H1 (cell line): ENCODE data around the gene PPP1R9A. TPM values are rescaled to one million over a fixed set of nuclear protein-coding genes. Genes with fewer than 3 reads are reported as not detected.

ENCODE experiments used
- CTCF ChIA-PET: fragments of 300-600 bp; sonication (Branson Sonifier 250); formaldehyde crosslinking; loops from one replicate; lab custom pipeline; 2021; ENCODE audit not compliant: partially characterized antibody; lab: Charles Lee
- POLR2A ChIA-PET: fragments of 300-600 bp; sonication (Branson Sonifier 250); formaldehyde crosslinking; loops from one replicate; lab custom pipeline; 2021; ENCODE audit warnings: inconsistent platforms; ENCODE audit not compliant: partially characterized antibody; lab: Charles Lee
- DNase-seq, 2 experiments: peaks; one replicate each; pipeline versions ENCODE4 v3.0.0 to v3.0.0-alpha.2; 2010 to 2022; ENCODE audit warnings: low spot score in 2 of 2, low read depth in 1 of 2, mixed read lengths in 1 of 2
- FAIRE-seq: peaks from 2 replicates; lab custom pipeline; 2011; peaks lifted over from hg19 to GRCh38; lab: Jason Lieb, UNC
- H2AFZ ChIP-seq: 2 replicates; pipeline ENCODE4 v1.8.1; 2012; ENCODE audit warnings: low read length, inconsistent platforms
- H2AK5ac ChIP-seq: 2 replicates; pipeline ENCODE4 v1.6.1; 2013; ENCODE audit warnings: low read depth, low read length
- H2BK120ac ChIP-seq: replicated peaks from 2 replicates; pipeline ENCODE3; 2013; ENCODE audit warnings: low read depth, low read length, inconsistent platforms
- H2BK12ac ChIP-seq: 2 replicates; pipeline ENCODE4 v1.6.1; 2013; ENCODE audit warnings: low read depth, low read length
- H2BK15ac ChIP-seq: 2 replicates; pipeline ENCODE4 v1.6.1; 2013; ENCODE audit warnings: low read length
- H2BK20ac ChIP-seq: 2 replicates; pipeline ENCODE4 v1.6.1; 2013; ENCODE audit warnings: low read length
- H2BK5ac ChIP-seq: 2 replicates; pipeline ENCODE4 v1.6.1; 2013; ENCODE audit warnings: low read depth, low read length
- H3K14ac ChIP-seq: 2 replicates; pipeline ENCODE4 v1.6.1; 2013; ENCODE audit warnings: inconsistent platforms; ENCODE audit not compliant: insufficient read length
- H3K18ac ChIP-seq: 2 replicates; pipeline ENCODE4 v1.6.1; 2013; ENCODE audit warnings: low read length; ENCODE audit errors: extremely low read depth
- H3K23ac ChIP-seq: 2 replicates; pipeline ENCODE4 v1.6.1; 2013; ENCODE audit warnings: inconsistent platforms; ENCODE audit not compliant: insufficient read length
- H3K23me2 ChIP-seq: 2 replicates; pipeline ENCODE4 v1.6.1; 2013; ENCODE audit warnings: low read depth, low read length
- H3K27ac ChIP-seq: 2 replicates; pipeline ENCODE4 v1.6.1; 2011; ENCODE audit warnings: low read depth, low read length, inconsistent platforms
- H3K27me3 ChIP-seq, 4 experiments: replicated peaks in 1 of 4; 1 replicate in 1 of 4; 2 replicates in 3 of 4; pipeline versions ENCODE4 v1.6.1 to v1.8.1; 2011 to 2013; ENCODE audit warnings: low read length in 3 of 4, mild to moderate bottlenecking in 3 of 4, inconsistent platforms in 2 of 4, mixed read lengths in 2 of 4, moderate library complexity in 1 of 4; ENCODE audit not compliant: control insufficient read depth in 3 of 4, insufficient read depth in 3 of 4; ENCODE audit errors: extremely low read depth in 1 of 4
- H3K36me3 ChIP-seq, 4 experiments: 2 replicates each; pipeline versions ENCODE4 v1.6.1 to v1.8.1; 2011 to 2013; ENCODE audit warnings: mild to moderate bottlenecking in 4 of 4, low read length in 3 of 4, moderate library complexity in 2 of 4, control low read depth in 1 of 4, inconsistent platforms in 1 of 4; ENCODE audit not compliant: insufficient read depth in 4 of 4, control insufficient read depth in 2 of 4
- H3K4ac ChIP-seq: replicated peaks from 2 replicates; pipeline ENCODE3; 2013; ENCODE audit warnings: low read length, low read depth, mixed read lengths, inconsistent platforms; ENCODE audit not compliant: insufficient read length
- H3K4me1 ChIP-seq, 4 experiments: replicated peaks in 1 of 4; 1 replicate in 1 of 4; 2 replicates in 3 of 4; pipeline versions ENCODE4 v1.6.1 to v1.8.1; 2011 to 2013; ENCODE audit warnings: low read length in 3 of 4, inconsistent platforms in 2 of 4, mixed read lengths in 1 of 4; ENCODE audit not compliant: insufficient read depth in 4 of 4, control insufficient read depth in 3 of 4
- H3K4me2 ChIP-seq, 2 experiments: 2 replicates each; pipeline versions ENCODE4 v1.6.1 to v1.8.1; 2011 to 2013; ENCODE audit warnings: low read depth in 2 of 2, low read length in 2 of 2, control low read depth in 1 of 2, inconsistent platforms in 1 of 2, mild to moderate bottlenecking in 1 of 2; ENCODE audit not compliant: insufficient read depth in 1 of 2
- H3K4me3 ChIP-seq, 4 experiments: fragments of 200-600, 300-600 bp in 1 of 4; sonication (generic), shearing (Covaris generic), sonication (Bioruptor Twin) in 1 of 4; 2 replicates each; pipeline versions ENCODE4 v1.5.1 to v1.8.1; 2011 to 2016; ENCODE audit warnings: low read length in 4 of 4, low read depth in 3 of 4, control low read depth in 2 of 4, inconsistent platforms in 2 of 4, mild to moderate bottlenecking in 2 of 4, mixed read lengths in 1 of 4, moderate library complexity in 1 of 4; ENCODE audit not compliant: insufficient read depth in 2 of 4; ENCODE audit errors: extremely low read depth in 1 of 4
- H3K56ac ChIP-seq: replicated peaks from 2 replicates; pipeline ENCODE3; 2013; ENCODE audit warnings: low read depth, mild to moderate bottlenecking, mixed read lengths, low read length, inconsistent platforms; ENCODE audit not compliant: insufficient read length
- H3K79me1 ChIP-seq: 2 replicates; pipeline ENCODE4 v1.6.1; 2013; ENCODE audit warnings: low read depth, low read length, control low read depth
- H3K79me2 ChIP-seq, 2 experiments: 2 replicates each; pipeline versions ENCODE4 v1.6.1 to v1.8.1; 2012 to 2013; ENCODE audit warnings: low read length in 2 of 2, mild to moderate bottlenecking in 2 of 2, inconsistent platforms in 1 of 2; ENCODE audit not compliant: insufficient read depth in 2 of 2, control insufficient read depth in 1 of 2
- H3K9ac ChIP-seq, 4 experiments: replicated peaks in 1 of 4; 1 replicate in 1 of 4; 2 replicates in 3 of 4; pipeline versions ENCODE4 v1.6.1 to v1.8.1; 2011 to 2013; ENCODE audit warnings: low read depth in 3 of 4, low read length in 3 of 4, control low read depth in 2 of 4, mild to moderate bottlenecking in 2 of 4, moderate library complexity in 2 of 4, inconsistent platforms in 1 of 4; ENCODE audit errors: extremely low read depth in 1 of 4
- H3K9me3 ChIP-seq, 2 experiments: 2 replicates each; pipeline versions ENCODE4 v1.6.1 to v1.8.1; 2012 to 2013; ENCODE audit warnings: mild to moderate bottlenecking in 2 of 2, moderate library complexity in 2 of 2, control low read depth in 1 of 2, inconsistent platforms in 1 of 2, low read depth in 1 of 2, low read length in 1 of 2, mixed read lengths in 1 of 2; ENCODE audit not compliant: insufficient read depth in 2 of 2
- H4K20me1 ChIP-seq, 2 experiments: replicated peaks in 1 of 2; 2 replicates each; pipeline versions ENCODE3 to v1.8.1; 2011 to 2013; ENCODE audit warnings: inconsistent platforms in 2 of 2, low read length in 2 of 2, mild to moderate bottlenecking in 1 of 2; ENCODE audit not compliant: insufficient read depth in 2 of 2, control insufficient read depth in 1 of 2
- H4K5ac ChIP-seq: 2 replicates; pipeline ENCODE4 v1.6.1; 2013; ENCODE audit warnings: low read length, low read depth, mixed read lengths, inconsistent platforms; ENCODE audit not compliant: insufficient read length
- H4K8ac ChIP-seq: 2 replicates; pipeline ENCODE4 v1.8.0; 2013; ENCODE audit warnings: mild to moderate bottlenecking, moderate library complexity, low read length, inconsistent platforms; ENCODE audit not compliant: insufficient read depth; ENCODE audit errors: extremely low read depth
- H4K91ac ChIP-seq: replicated peaks from 2 replicates; pipeline ENCODE3; 2013; ENCODE audit warnings: low read length, mixed read lengths, inconsistent platforms; ENCODE audit not compliant: insufficient read length
- JUN ChIP-seq: IDR thresholded peaks from 2 replicates; pipeline ENCODE4 v1.6.1; 2011; ENCODE audit warnings: low read depth, mild to moderate bottlenecking, improper control_type of control experiment, low read length
- KDM5A ChIP-seq: fragments of 200-600 bp; IDR thresholded peaks from 2 replicates; pipeline ENCODE4 v1.7.1; 2012; ENCODE audit warnings: mild to moderate bottlenecking, low read length, inconsistent platforms, mixed read lengths
- POLR2A ChIP-seq, 2 experiments: IDR thresholded peaks; 1 replicate in 1 of 2; 2 replicates in 1 of 2; pipeline ENCODE4 v1.6.1; 2011; ENCODE audit warnings: low read depth in 2 of 2, low read length in 2 of 2, mild to moderate bottlenecking in 2 of 2; ENCODE audit errors: control extremely low read depth in 1 of 2
- POLR2AphosphoS5 ChIP-seq: IDR thresholded peaks from 2 replicates; pipeline ENCODE4 v1.6.1; 2011; ENCODE audit warnings: low read depth, low read length
- RXRA ChIP-seq: IDR thresholded peaks from 2 replicates; pipeline ENCODE4 v1.6.1; 2011; ENCODE audit warnings: low read depth, mild to moderate bottlenecking, low read length, moderate library complexity; ENCODE audit not compliant: insufficient read depth
- SP4 ChIP-seq: IDR thresholded peaks from 2 replicates; pipeline ENCODE4 v1.6.1; 2012; ENCODE audit warnings: low read length, inconsistent platforms
- YY1 ChIP-seq: IDR thresholded peaks from 2 replicates; pipeline ENCODE4 v1.6.1; 2011; ENCODE audit warnings: low read depth, mild to moderate bottlenecking, low read length
- polyA plus RNA-seq, 7 experiments: library from polyadenylated mRNA; depleted of rRNA in 3 of 7; stranded (reverse) in 5 of 7; unstranded in 2 of 7; fragments of >200 nt in 5 of 7; fragments of 200-250 nt in 2 of 7; gene quantifications; 1 replicate in 5 of 7; 2 replicates in 1 of 7; 4 replicates in 1 of 7; pipeline versions ENCODE4 v1.2.1 to v1.2.3, GENCODE V29; 2011 to 2013; ENCODE audit warnings: missing spikeins in 2 of 7, mixed read lengths in 2 of 7
- total RNA-seq: library from RNA; stranded (reverse); fragmentation: NEBNext Ultra II Directional; extraction: Animal tissue kit (Norgen Biotek cat#: 25700); gene quantifications from 2 replicates; pipeline ENCODE4 v1.2.1, GENCODE V29; 2021

PPP1R9A gene
- total and polyA plus RNA-seq, 2 of the 8 experiments (the other 6 are each of a cell fraction or from before 2014, with no cell fraction given), result 3.0 to 20.3 TPM

- Histone ChIP-seq H4K5ac (no peak overlapping the region), H3K79me2 (peaks cover 0 to 8% of the 10 kb centered on the region in 2 experiments; a peak in 1 of 4 replicates), H3K23me2 (no peaks in the 10 kb centered on the region), H2BK15ac (no peak overlapping the region), H2BK20ac (no peak overlapping the region), H4K20me1 (no peaks in the 10 kb centered on the region), H3K56ac (no peak overlapping the region), H3K27me3 (no peaks in the 10 kb centered on the region), H2AFZ (no peak overlapping the region), H2AK5ac (no peak overlapping the region), H3K4me2 (no peak overlapping the region), H2BK12ac (no peak overlapping the region), H4K91ac (no peak overlapping the region), H4K8ac (no peak overlapping the region), H3K9me3 (no peaks in the 10 kb centered on the region), H3K18ac (no peak overlapping the region), H3K27ac (no peak overlapping the region), H3K4ac (no peak overlapping the region), H3K23ac (no peak overlapping the region), H3K14ac (no peak overlapping the region), H3K9ac (no peak overlapping the region), H3K79me1 (no peaks in the 10 kb centered on the region), H3K36me3 (no peaks in the 10 kb centered on the region), H2BK5ac (no peak overlapping the region), H3K4me3 (no peak overlapping the region), H2BK120ac (no peak overlapping the region), H3K4me1 (peaks cover 0 to 3% (median 0%) of the 10 kb centered on the region in 4 experiments; a peak in 2 of 7 replicates)
- FAIRE-seq (no peak), DNase-seq (no peak)
- POLR2A ChIA-PET, result no interaction called here
- CTCF ChIA-PET, result interaction anchor here (0.6 to 2.2 kb wide), 10 partner anchors 10 to 758 kb away, joined by 3 to 12 read pairs (median 4); partner anchors contain the start of gene SGCE
- no peak for TF ChIP-seq YY1
- no peak for TF ChIP-seq SP4
- no peak for TF ChIP-seq KDM5A
- no peak for TF ChIP-seq RXRA
- no peak for TF ChIP-seq POLR2A (IDR thresholded peaks at IDR 0.05; ENCODE audit: control extremely low read depth in 1 of 2, low read depth in 2 of 2, low read length in 2 of 2)
- TF ChIP-seq JUN, result no peak
- TF ChIP-seq POLR2AphosphoS5, result no peak
These were observed 139.9 kb downstream of the PPP1R9A start for GRCh38 chr7:95047291-95047690.
